WTC11 (cell line): Measurements from ENCODE around the gene PTPRK.

Experiments used
- CBFB ChIP-seq: sonication (generic); formaldehyde crosslinking; IDR thresholded peaks from 2 replicates; pipeline ENCODE4 v1.8.1; 2022; ENCODE audit warnings: mild to moderate bottlenecking, low read depth, missing genetic modification reagents
- ETV6 ChIP-seq: sonication (generic); formaldehyde crosslinking; IDR thresholded peaks from 2 replicates; pipeline ENCODE4 v1.8.1; 2022; ENCODE audit warnings: mild to moderate bottlenecking, missing genetic modification reagents
- IRF2 ChIP-seq: sonication (generic); formaldehyde crosslinking; IDR thresholded peaks from 2 replicates; pipeline ENCODE4 v1.8.0; 2022; ENCODE audit warnings: low read depth, missing genetic modification reagents, borderline replicate concordance
- MAX ChIP-seq: sonication (generic); formaldehyde crosslinking; IDR thresholded peaks from 2 replicates; pipeline ENCODE4 v1.8.0; 2022; ENCODE audit warnings: mild to moderate bottlenecking, missing genetic modification reagents
- RORB ChIP-seq: fragments of 250-450 bp; sonication (Bioruptor Pico); IDR thresholded peaks from 2 replicates; pipeline ENCODE4 v1.9.0; 2021; ENCODE audit warnings: mild to moderate bottlenecking
- SMAD4 ChIP-seq: sonication (generic); formaldehyde crosslinking; IDR thresholded peaks from 2 replicates; pipeline ENCODE4 v1.8.0; 2022; ENCODE audit warnings: mild to moderate bottlenecking, missing genetic modification reagents
- SP1 ChIP-seq: sonication (generic); formaldehyde crosslinking; conservative IDR thresholded peaks from 2 replicates; pipeline ENCODE4 v1.8.1; 2022; ENCODE audit warnings: missing genetic modification reagents
- TP53 ChIP-seq: sonication (generic); formaldehyde crosslinking; IDR thresholded peaks from 2 replicates; pipeline ENCODE4 v1.8.1; 2023; ENCODE audit warnings: mild to moderate bottlenecking, missing genetic modification reagents
- TF ChIP-seq, protein P1 (sequence below): fragments of 200-600 bp; IDR thresholded peaks from 2 replicates; pipeline ENCODE4 v1.8.0; 2022; ENCODE audit warnings: antibody characterized with exemption

GRCh38 chr6:127941228-127941627 is 579.2 kb downstream of the PTPRK start:
- TF ChIP-seq, protein P1, sequence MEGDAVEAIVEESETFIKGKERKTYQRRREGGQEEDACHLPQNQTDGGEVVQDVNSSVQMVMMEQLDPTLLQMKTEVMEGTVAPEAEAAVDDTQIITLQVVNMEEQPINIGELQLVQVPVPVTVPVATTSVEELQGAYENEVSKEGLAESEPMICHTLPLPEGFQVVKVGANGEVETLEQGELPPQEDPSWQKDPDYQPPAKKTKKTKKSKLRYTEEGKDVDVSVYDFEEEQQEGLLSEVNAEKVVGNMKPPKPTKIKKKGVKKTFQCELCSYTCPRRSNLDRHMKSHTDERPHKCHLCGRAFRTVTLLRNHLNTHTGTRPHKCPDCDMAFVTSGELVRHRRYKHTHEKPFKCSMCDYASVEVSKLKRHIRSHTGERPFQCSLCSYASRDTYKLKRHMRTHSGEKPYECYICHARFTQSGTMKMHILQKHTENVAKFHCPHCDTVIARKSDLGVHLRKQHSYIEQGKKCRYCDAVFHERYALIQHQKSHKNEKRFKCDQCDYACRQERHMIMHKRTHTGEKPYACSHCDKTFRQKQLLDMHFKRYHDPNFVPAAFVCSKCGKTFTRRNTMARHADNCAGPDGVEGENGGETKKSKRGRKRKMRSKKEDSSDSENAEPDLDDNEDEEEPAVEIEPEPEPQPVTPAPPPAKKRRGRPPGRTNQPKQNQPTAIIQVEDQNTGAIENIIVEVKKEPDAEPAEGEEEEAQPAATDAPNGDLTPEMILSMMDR = no peak
- no peak for TF ChIP-seq ETV6 (CRISPR knock-in tag)
- TF ChIP-seq TP53 (CRISPR knock-in tag) = no peak
- TF ChIP-seq IRF2 (CRISPR knock-in tag) = no peak
- no peak for TF ChIP-seq CBFB
- no peak for TF ChIP-seq SMAD4 (CRISPR knock-in tag)
- TF ChIP-seq SP1 (CRISPR knock-in tag) = no peak
- no peak for TF ChIP-seq RORB (CRISPR knock-in tag)
- TF ChIP-seq MAX (CRISPR knock-in tag) = no peak
